NOMO-1 (cell line): ENCODE results near the gene RNLS.
A peak's percentile ranks its signal among the peaks of the same experiment; 100 is the strongest.

Experiments
- DNase-seq, 2 experiments: peaks; one replicate each; lab custom pipeline; 2025; ENCODE audit not compliant: unreplicated experiment in 2 of 2; lab: John Stamatoyannopoulos, UW

RNLS gene

DNA sequence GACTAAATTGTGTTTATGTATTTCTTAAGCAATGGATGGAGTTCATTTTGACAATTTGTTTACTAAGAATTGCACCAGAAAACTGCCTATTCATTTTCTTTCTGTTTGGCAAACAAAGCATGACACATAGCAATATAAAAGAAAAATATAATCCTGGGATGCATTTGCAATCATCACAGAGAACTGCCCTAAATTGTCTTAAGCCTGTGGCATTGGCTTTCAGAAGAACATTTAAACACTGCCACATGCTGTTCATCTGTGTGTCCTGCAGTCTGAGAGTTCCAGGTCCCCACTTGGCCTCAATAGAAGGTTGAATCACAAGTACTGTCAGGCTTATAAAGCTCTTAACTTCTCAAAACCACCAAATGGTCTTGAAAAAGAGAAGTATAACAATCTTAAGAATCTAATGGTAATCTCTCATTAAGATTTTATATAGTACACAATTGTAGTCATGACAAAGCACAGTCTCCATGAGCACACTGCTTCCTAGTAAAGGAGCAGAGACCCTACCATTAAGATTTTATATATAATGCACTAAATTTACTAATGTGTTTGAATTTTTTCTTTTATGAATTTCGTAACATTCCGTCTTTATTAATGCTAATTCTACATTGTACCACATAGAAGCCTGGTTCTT is 29.9 kb downstream of the RNLS start:
- peak; percentile 81 to 94 for DNase-seq

- no peak for DNase-seq
Measured at GRCh38 chr10:88551246-88551645, 31.9 kb downstream of the RNLS start.

GRCh38 chr10:88546497-88546896 is 36.6 kb downstream of the RNLS start:
- no peak for DNase-seq

GRCh38 chr10:88545359-88545758 is 37.8 kb downstream of the RNLS start:
- no peak for DNase-seq

GRCh38 chr10:88544140-88544870 is 38.8 kb downstream of the RNLS start:
- DNase-seq = peak in 1 of 2 experiments; percentile 25

- no peak for DNase-seq
Measured at GRCh38 chr10:88542522-88542921, 40.6 kb downstream of the RNLS start.

- no peak for DNase-seq
Measured at GRCh38 chr10:88541116-88541626, 41.9 kb downstream of the RNLS start.

- DNase-seq = no peak
Measured at GRCh38 chr10:88540351-88540750, 42.8 kb downstream of the RNLS start.

GRCh38 chr10:88538048-88538447 is 45.1 kb downstream of the RNLS start:
- no peak for DNase-seq

DNA sequence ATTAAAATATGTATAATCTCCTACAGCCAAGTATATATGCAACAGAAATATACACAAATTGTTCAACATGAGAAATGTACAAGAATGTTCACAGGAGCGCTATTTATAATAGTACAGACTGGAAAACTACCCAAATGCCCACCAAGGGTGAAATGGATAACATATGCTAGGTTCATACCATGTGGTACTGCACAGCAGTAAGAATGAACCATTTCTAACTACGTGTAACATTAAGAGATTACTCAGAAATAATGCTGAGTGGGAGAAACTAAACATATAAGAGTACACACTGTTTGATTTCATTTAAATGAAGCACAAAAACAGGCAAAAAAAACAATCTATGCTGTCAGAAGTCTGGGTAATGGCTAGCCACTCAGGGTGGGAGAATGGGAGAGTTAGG is 45.8 kb downstream of the RNLS start:
- no peak for DNase-seq

GRCh38 chr10:88536437-88536836 is 46.7 kb downstream of the RNLS start:
- no peak for DNase-seq

GRCh38 chr10:88534072-88534665 is 48.9 kb downstream of the RNLS start:
- peak in 1 of 2 experiments; percentile 63 for DNase-seq

DNA sequence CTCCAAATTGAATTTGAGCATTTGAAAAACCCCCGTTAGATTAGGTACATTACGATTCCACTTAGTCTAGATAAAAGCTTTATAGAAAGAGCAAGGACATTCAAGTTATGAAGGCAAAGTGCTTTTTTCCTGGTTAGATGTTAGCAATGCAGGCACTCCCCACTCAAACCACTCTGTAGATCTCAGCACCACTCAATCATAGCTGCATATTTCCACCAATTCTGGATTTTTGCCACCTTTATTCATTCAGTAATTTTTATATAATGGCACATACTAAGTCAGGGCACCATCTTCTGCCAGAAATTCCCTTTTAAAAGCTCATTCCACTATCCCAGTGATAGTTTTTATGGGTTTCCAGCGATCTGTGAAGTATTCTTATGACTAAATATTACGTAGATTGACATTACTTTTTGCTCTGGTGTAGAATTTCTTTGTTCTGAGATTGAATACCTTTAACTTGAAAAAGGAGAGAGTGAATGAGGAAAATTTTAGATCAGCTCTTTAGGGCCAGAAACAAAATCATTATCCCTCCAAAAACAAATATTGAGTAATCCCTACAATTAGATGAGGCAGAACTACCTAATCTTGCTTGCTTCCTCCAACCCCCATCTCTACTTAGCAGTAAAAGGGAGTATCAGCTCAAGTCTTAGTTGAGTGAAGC is 51.6 kb downstream of the RNLS start:
- peak; percentile 21 to 47 for DNase-seq

DNA sequence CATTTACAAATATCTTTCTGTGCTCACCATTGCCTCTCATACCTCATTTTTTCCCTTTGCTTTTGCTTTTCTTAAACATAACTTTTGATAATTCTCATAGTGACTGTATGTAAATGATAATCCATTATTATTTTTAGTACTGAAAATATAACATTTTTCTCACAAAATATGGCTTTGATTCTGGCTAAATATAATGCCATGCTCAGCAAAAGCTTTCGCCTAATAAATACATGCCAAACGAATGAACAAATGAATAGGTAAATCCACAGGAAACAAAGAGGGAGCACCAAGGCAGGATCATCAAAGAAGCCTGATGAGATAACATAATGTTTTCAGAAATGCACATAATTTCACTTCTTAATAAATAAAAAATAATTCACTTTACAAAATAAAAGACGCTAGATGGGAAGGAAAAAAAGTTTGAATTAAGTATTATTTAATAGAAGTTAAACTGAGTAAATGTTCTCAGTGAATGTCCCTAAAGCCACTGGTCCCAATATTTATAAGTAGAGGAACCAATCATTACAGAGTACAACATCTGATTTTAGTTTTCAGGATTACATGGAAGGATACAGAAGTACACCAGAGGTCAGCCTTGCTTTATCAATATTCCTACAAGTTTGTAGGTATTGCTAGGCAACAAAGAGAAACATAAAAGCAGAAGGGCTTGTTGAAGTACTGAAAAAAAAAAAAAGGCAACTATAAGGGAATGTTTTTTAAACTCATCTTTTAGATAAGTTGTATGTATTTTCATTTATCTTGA is 52.3 kb downstream of the RNLS start:
- DNase-seq = no peak

- DNase-seq = no peak
Measured at GRCh38 chr10:88530093-88530492, 53.0 kb downstream of the RNLS start.

DNA sequence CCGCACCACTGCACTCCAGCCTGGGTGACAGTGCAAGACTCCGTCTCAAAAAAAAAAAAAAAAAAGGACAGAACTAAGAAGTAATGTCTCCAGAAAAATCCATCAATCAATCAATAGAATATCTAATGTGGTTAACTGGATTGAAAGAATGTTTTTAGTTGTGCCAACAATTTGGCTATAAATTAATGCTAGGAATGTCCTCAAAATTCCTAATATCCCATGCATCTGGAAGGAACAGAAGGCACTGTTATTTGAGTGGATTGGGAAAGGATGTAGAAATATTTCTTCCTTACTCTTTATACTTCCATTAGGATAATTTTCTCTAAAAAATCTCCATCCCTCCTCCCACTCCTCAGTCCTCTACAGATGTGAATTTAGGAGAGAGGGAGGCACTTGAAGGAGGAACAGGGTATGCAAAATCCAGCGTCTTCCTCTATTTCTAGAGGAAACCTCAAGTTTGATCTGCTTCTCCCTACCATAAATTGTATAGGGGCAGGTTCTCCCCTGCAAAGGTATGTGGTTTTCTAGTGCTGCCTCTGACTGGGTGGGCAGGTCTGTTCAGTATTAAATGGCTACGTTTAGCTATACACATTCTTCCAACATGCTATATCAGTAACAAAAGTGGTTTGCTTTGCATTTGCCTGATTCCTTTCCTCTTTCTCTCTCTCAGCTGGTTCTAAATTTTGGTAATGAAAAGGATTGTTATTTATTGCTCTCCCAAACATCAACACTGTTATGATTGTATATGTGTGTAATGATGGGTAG is 54.1 kb downstream of the RNLS start:
- peak in 1 of 2 experiments; percentile 17 for DNase-seq

- DNase-seq = no peak
Measured at GRCh38 chr10:88528201-88528600, 54.9 kb downstream of the RNLS start.

DNA sequence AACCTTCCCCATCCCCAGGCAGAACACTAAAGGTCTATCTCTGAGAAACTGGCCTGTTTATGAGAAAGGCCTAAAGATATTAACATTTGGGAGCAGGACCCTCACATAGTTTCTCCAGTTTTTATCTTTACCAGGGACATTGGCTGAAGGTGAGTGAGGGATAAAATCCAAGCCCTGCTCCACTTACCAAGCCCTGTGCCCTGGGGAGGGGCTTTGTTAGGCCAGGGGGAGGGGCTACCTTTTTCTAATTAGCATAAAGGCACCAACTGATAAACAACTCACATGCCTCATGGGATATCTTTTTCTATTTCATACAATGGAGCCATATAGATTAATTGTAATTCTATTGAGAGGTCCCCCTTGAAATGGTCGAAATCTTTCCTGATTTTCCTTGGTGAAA is 55.9 kb downstream of the RNLS start:
- DNase-seq = no peak

DNA sequence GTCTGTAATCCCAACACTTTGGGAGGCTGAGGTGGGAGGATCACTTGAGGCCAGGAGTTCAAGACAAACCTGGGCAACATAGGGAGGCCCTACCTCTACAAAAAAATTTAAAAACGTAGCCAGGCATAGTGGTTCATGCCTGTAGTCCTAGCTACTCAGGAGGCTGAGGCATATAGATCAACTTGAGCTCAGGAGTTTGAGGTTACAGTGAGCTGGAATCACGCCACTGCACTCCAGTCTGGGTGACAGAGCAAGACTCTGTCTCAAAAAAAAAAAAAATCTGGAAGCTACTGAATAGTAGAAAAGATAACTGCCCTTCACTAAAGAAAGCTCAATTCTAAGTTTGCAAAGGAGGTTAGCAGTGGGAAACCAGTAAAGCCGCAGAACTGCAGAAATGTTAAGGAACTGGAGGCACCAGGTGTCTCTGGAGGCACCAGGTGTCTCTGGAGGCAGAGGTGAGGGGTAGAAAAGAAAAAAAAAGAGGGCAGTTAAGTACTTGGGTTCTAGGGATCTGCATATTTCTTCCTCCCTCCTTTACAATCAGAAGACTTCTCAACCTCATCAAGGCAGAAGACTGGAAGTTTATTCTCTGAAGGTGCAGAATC is 56.5 kb downstream of the RNLS start:
- no peak for DNase-seq
